IPS DF 4.7 (cell line): ENCODE measurements around the gene TOM1L2.

ENCODE experiments used
- DNase-seq: peaks from one replicate; pipeline ENCODE4 v3.0.0-alpha.2; 2013; ENCODE audit warnings: low spot score; ENCODE audit errors: extremely low read depth

Gene TOM1L2

DNA sequence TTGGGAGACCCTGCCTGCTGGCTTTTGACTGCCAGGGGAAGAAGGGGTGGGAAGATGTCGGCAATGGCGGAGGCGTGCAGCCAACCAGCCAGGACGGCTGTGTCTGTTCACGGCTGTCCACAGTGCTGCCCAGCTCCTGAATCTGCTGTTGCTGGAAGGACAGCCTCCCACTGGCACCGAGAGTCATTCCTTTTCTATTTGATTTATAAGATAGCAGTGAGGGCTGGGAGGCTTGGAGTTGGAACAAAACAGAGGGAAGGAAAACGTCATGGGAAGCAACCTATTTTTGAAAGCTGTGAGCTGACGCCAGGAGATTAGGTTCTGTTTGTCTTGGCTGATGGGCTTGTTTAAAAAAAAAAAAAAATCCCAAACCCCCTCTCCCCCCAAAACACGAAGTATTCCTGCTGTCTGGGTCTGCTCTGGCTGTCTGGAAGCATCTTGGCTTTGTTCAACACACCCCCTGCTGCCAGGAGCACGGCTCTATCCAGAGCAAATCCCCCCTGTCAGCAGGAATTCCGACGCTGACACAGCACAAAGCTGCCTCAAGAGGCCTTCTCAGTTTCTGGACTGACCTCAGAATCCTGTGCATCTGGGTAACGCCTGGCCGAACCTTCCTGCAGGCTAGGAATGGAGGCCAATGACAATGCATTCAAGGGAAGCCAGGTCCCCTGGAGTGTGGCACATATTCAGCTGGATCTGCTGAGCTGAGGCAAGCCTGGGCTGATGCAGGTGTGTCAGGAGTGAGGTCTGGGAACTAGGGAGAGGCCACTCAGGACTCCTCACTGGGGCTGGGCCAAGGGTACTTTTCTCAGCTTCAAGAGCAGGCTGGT is 94.5 kb downstream of the TOM1L2 start:
- DNase-seq = no peak

- no peak for DNase-seq
These were observed 95.2 kb downstream of the TOM1L2 start for GRCh38 chr17:17876959-17877528.

DNA sequence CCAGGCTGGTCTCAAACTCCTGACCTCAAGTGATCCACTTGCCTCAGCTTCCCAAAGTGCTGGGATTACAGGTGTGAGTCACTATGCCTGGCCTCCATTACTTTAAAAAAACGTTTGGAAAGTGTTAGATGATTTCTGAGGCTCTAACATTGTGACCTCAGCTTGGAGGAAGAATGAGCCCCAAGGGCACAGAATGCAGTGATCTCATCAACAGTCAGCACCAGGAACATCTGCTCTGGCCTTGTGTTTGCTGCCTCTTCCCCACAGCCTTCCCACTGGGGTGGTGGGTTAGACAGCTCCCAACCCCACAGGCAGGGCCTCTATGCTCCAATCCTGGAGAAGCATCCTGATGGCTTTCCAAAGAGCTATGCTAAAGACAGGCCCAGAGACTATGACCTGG is 97.7 kb downstream of the TOM1L2 start:
- DNase-seq = no peak

GRCh38 chr17:17873450-17873991 is 98.7 kb downstream of the TOM1L2 start:
- DNase-seq = no peak

DNA sequence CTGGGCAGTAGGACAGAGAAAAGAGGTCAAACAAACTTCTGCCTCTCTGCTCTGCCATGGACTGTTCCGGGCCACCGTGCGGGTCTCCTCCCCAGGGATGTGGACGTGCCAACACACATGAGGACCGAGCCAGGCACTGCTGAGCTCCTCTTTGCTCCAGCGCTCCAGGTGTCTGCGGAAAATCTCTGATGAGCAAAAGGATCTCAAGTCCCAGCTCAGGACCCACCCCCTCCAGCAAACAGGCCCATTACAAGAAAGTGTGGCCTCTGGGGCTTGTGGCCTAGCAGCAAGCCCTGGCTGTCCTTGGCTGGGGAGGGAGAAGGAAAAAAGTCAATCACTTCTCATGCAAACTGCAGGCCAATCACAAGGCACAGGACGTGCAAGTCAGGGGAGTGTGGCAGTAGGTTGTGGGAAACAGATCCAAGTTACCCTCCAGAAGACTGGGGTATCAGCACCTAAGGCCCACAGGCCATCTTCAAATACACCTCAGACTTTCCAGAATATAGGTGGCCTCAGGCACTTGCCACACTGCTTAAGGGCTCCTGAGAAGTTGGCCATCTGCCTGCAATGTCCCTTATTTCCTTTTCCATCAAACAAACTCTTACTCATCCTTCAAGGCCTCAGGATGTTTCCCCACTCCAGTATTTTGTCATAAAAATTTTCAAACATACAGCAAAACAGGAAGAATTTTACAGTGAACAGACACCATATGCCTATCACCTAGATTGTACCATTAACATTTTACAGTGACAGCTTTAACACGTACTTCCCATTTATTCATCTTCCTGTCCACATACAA is 99.5 kb downstream of the TOM1L2 start:
- no peak for DNase-seq

DNA sequence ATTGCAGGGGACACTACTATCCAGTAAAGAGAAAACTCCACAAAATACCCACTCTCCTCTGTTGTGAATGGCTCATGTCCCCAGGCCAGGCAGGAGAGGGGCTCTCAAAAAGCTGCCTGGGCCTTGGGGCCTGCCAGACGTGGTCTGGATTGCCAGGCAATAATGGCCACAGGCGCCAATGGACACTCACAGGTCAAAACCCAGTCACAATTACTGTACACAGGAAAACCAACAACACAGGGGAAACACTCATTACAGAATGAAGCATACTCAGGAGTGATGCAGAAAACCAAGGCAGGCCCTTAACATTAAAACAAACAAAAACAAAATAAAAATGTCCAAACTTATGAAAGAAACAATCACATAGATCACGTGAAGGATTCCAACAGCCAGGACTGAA is 100.3 kb downstream of the TOM1L2 start:
- no peak for DNase-seq

DNA sequence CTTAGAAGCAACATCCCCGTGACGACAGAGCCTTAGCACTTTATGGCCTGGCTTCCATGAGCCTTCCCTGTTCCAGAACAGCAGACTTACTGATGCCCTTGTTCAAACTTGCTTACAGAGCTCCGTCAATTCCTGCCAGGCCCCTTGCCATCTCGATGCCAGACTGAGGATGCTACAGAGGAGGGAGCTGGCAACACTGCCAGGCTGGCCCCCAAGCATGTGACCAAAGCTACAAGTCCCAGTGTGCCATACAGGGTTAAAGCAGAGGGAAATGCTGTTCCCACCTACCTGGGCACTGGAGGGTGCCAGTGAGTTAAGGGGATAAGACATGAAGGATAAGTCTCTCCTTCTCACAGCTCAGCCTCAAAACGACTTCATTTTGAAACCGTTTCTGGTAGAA is 102.0 kb downstream of the TOM1L2 start:
- no peak for DNase-seq

DNA sequence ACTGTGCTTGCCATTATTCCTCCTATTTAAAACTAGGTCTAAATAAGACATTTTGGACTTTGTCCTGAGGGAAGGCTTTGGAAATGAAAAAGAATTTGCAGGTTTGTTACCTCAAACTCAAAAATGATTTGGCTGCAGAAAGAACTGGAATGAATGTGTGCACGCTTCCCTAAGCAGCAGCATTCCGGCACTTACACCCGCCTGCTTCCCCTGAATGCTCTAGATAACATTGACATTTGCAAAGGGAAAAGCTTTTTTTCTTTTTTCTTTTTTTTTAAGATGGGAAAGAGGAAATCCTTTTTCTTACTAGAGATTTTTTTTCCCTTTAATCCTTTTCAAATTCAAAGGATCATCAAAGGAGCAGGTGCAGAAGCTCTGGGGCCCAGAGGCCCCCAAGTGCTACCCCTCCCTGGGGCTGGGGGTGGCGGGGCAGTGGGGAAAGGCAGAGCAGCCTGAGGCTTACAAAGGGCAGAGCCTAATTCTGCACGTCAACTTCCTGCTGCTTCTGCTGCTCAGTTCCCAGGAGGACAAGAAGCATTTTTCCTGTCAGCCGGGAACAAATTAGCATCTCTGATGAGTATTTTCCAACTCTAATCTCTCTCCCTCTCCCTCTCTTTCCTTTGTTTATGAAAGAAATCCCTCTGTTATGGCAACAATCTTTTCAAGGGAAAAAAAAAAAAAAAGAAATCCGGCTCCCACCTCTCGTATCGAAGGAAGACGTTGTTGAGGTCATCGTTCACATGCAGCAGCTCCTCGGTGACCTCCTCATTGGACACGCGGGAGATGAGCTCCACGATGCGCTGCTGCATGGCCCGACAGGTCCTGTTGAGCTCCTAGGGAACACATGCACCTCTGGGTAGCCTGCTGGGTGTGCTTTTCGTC is 103.3 kb downstream of the TOM1L2 start:
- DNase-seq = no peak

GRCh38 chr17:17866897-17867296 is 105.3 kb downstream of the TOM1L2 start:
- no peak for DNase-seq

- DNase-seq = no peak
These were observed 105.8 kb downstream of the TOM1L2 start for GRCh38 chr17:17866425-17866824.

- DNase-seq = no peak
These were observed 107.2 kb downstream of the TOM1L2 start for GRCh38 chr17:17865035-17865434.

GRCh38 chr17:17860766-17861107 is 111.5 kb downstream of the TOM1L2 start:
- no peak for DNase-seq

DNA sequence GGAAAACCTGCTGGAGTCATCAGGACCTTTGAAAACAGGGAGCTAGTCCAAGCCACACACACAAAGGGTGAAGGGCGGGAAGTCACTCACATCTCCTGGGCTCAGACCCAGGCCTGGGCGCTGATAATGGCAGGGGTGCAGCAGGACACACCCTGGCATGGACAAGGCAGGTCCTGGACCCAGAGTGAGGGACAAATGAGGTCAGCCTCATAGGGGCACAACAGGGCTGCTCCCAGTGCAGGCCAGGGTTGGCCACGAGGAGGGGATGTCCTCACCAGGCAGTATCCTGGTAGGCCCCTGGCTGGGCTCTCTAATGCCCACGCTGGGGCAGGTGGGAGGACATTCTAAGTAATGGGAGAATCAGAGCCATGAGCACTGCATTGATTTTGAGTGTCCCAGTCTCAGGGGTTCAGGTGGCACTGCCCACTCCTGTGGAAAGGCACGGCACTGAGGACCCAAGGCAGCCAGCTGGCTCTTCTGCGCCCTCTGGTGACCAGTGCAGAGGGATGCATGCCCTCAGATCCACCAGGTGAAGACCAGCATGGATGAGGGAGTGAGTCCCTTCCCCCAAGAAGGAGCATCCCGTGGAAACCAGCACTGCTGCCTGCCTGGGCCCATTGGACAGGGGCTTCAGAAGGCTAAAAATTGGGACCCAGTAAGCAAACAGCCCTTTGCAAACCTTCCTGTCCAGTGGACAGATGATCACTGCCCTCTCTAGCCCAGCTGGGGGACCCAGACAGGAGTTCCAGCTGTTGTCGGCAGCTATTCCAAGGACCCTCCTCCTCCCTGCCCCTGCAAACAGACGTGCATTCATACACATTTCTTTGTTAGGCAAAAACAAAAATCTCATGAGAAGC is 112.1 kb downstream of the TOM1L2 start:
- DNase-seq = no peak

DNA sequence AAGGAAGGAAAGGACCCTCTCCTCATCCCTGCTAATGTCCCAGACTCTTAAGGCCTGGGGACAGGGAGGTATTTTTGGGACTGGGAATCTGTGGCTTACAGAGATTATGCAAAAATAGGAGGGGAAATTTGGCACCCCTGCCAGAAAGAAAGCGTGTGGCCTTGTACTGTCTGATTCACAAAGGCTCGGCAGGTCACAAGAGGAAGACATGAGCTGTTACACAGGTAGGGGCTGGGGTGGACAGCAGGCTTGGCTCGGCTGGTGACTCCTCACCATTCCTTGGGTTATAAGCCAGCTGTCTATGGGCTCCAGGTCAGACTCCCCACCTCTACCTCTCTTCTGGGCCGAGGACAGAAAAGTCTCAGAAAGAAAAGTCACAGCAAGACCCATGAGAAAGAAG is 114.7 kb downstream of the TOM1L2 start:
- DNase-seq = no peak

DNA sequence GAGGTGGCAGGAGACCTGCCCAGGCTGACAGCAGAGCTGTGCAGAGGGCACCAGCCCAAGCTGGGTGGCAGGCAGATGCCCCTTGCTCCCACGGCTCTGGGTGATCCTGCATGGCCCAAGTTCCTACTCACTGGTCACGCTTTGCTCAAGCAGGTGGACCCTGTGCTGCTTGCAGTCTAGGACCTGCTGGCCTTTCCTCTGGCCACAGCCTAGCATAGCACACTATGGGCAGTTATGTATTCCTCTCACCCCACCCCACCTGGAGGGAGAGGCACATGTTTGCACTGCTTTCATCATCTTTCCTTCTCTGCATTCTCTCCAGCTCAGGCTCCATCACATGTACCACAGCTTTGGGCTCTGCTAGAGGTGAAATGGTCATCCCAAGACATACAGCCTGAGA is 115.8 kb downstream of the TOM1L2 start:
- DNase-seq = no peak

GRCh38 chr17:17855976-17856375 is 116.2 kb downstream of the TOM1L2 start:
- DNase-seq = no peak

DNA sequence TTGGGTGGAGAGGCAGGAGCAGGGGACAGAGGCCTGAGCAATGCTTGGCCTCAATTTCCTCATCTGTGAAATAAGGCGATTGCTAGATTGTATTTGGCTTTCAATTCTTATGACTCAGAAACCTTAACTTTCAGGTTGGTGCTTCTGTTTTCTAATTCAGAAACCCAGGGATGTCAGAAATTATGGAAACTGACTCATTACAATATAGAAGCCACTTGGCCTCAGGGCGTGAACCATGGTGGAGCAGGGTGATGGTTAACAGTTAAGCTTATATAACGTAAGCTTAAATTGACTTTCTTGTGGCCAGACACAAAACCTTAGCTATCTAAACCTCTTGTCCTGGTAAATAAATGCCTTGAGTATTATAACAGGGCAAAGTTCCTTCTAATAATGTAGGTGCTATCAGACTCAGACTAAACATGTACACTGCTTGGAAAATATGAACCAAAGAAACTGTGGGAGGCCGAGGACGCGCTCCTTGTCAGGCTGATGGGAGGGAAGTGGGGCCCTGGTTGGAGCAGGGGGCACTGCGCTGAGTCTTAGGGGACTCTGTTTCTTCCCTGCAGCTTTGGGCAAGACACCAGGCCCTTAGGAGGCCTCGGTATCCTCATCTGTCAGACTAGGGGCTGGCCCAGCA is 118.3 kb downstream of the TOM1L2 start:
- DNase-seq = no peak

DNA sequence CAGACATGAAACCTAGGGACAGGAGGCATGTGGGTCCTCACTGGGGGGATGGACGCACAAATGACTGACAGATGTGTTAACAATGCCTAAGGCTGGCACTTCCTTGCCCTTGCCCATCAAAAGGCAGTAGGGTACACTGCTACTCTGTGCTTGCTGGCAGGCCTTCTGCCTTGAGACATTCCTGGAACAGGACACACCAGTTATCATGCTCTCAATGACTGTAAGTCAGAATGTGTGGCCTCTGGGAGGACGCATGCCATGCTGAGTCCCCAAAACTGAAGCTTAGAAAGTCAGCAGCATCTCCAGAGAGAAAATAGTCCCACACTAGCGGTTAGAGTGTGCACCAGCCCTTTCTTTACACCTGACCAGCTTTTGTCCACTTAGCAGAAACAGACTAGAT is 119.3 kb downstream of the TOM1L2 start:
- DNase-seq = no peak

GRCh38 chr17:17851103-17852002 is 120.8 kb downstream of the TOM1L2 start:
- DNase-seq = no peak
